GM10248 (cell line): ENCODE data around the gene KRTAP10-10.
"Not testable (repeated sequence)": the region's sequence is repeated elsewhere in the genome, so short reads cannot be mapped to it uniquely, and the experiment has no call there.

Source experiments
- CTCF ChIA-PET: fragments of 300-600 bp; sonication (Branson Sonifier 250); formaldehyde crosslinking; extraction: SDS; loops from one replicate; lab custom pipeline; 2021; ENCODE audit warnings: antibody characterized with exemption; lab: Yijun Ruan, JAX
- POLR2A ChIA-PET: fragments of 350-650 bp; sonication (Branson Sonifier 250); formaldehyde crosslinking; extraction: SDS; loops from one replicate; lab custom pipeline; 2020; ENCODE audit warnings: antibody characterized with exemption; lab: Yijun Ruan, JAX
- DNase-seq: peaks from one replicate; pipeline ENCODE4 v3.0.0; 2012; ENCODE audit errors: extremely low spot score
- CTCF ChIP-seq: IDR thresholded peaks from 2 replicates; pipeline ENCODE4 v1.5.1; 2012; ENCODE audit warnings: mild to moderate bottlenecking, low read depth; ENCODE audit errors: extremely low read depth, missing control alignments, control extremely low read depth

KRTAP10-10 gene

GRCh38 chr21:44654576-44655175, 17.5 kb downstream of the KRTAP10-10 start, which contains the start of gene KRTAP12-4:
Gene KRTAP12-4, minus strand, starts transcription at chr21:44654659. Its CDS starts 45 bp downstream, at chr21:44654614.
- ChIA-PET CTCF (no interaction called here), POLR2A (no interaction called here)
- DNase-seq: no peak
- TF ChIP-seq CTCF: no peak

GRCh38 chr21:44656868-44657267, 19.7 kb downstream of the KRTAP10-10 start:
- no peak for DNase-seq
- CTCF ChIA-PET: interaction anchor here (1.2 kb wide), 1 partner anchor 10 kb away, joined by 3 read pairs; the partner anchor contains the start of gene KRTAP12-2

GRCh38 chr21:44657635-44658540, 20.7 kb downstream of the KRTAP10-10 start, which contains the start of gene KRTAP12-3:
Gene KRTAP12-3, plus strand, starts transcription at chr21:44657932. Its CDS starts 48 bp downstream, at chr21:44657980.
- CTCF ChIA-PET: interaction anchor here (1.1 to 1.2 kb wide), 2 partner anchors 9 to 16 kb away, joined by 3 read pairs; partner anchors contain the start of gene KRTAP12-2
- TF ChIP-seq CTCF: no peak
- DNase-seq: no peak
- POLR2A ChIA-PET: no interaction called here

More at GRCh38 chr21:44656868-44657267, 19.7 kb downstream of the KRTAP10-10 start:
- POLR2A ChIA-PET: no interaction called here
- no peak for TF ChIP-seq CTCF

- DNase-seq: no peak
- POLR2A ChIA-PET: no interaction called here
- CTCF ChIA-PET: interaction anchor here (1.1 kb wide), 1 partner anchor 16 kb away, joined by 3 read pairs; no protein-coding TSS in a partner anchor
- TF ChIP-seq CTCF: no peak
Measured at GRCh38 chr21:44658541-44658910, 21.4 kb downstream of the KRTAP10-10 start.

- POLR2A ChIA-PET: no interaction called here
Measured at GRCh38 chr21:44658913-44659595, 21.9 kb downstream of the KRTAP10-10 start.

GRCh38 chr21:44661567-44661966, 24.4 kb downstream of the KRTAP10-10 start:
- DNase-seq, CTCF ChIA-PET, POLR2A ChIA-PET: not testable (repeated sequence)

More at GRCh38 chr21:44658913-44659595, 21.9 kb downstream of the KRTAP10-10 start:
- no peak for TF ChIP-seq CTCF
- CTCF ChIA-PET: interaction anchor here (0.8 kb wide), 1 partner anchor 9 kb away, joined by 3 read pairs; no protein-coding TSS in a partner anchor
- DNase-seq: no peak
